HEK293 (cell line): Measurements from ENCODE around the gene TRAPPC2.

Experiments
- CTCF ChIA-PET: fragments of 350-600 bp; formaldehyde crosslinking; extraction: SDS; loops from one replicate; lab custom pipeline; 2021; ENCODE audit warnings: antibody characterized with exemption; lab: Yijun Ruan, JAX
- POLR2A ChIA-PET: fragments of 300-600 bp; formaldehyde crosslinking; extraction: SDS; loops from one replicate; lab custom pipeline; 2020; ENCODE audit warnings: antibody characterized with exemption, inconsistent platforms; lab: Yijun Ruan, JAX
- H3K27ac ChIP-seq: fragments of 200-500 bp; sonication (Bioruptor generic); 2 replicates; pipeline ENCODE4 v1.5.1; 2014; ENCODE audit warnings: low read depth, low read length, control low read depth, inconsistent platforms; ENCODE audit errors: extremely low read depth
- H3K36me3 ChIP-seq, 2 experiments: fragments of 200-500 bp in 1 of 2; sonication (Bioruptor generic) in 1 of 2; 1 replicate in 1 of 2; 2 replicates in 1 of 2; pipeline ENCODE4 v1.5.1; 2014 to 2017; ENCODE audit warnings: inconsistent platforms in 2 of 2, low read length in 2 of 2; ENCODE audit not compliant: control insufficient read depth in 2 of 2, insufficient read depth in 1 of 2
- H3K4me1 ChIP-seq: fragments of 200-500 bp; sonication (Bioruptor generic); 2 replicates; pipeline ENCODE4 v1.5.1; 2014; ENCODE audit warnings: mild to moderate bottlenecking, low read length, inconsistent platforms; ENCODE audit not compliant: control insufficient read depth, insufficient read depth
- H3K4me3 ChIP-seq: 2 replicates; pipeline ENCODE4 v1.5.1; 2011; ENCODE audit warnings: low read depth, mild to moderate bottlenecking, control low read depth, low read length, moderate library complexity
- H3K9me3 ChIP-seq: fragments of 200-500 bp; sonication (Bioruptor generic); 2 replicates; pipeline ENCODE4 v1.5.1; 2014; ENCODE audit warnings: low read depth, low read length, inconsistent platforms; ENCODE audit not compliant: control insufficient read depth, insufficient read depth
- GLIS1 ChIP-seq: fragments of 450-650 bp; formaldehyde crosslinking; IDR thresholded peaks from 2 replicates; pipeline ENCODE4 v1.5.1; 2016; ENCODE audit warnings: missing biosample characterization, missing genetic modification characterization
- HOXD13 ChIP-seq: sonication (generic); formaldehyde crosslinking; IDR thresholded peaks from 2 replicates; pipeline ENCODE4 v1.8.0; 2022; ENCODE audit warnings: missing genetic modification reagents, borderline replicate concordance
- KLF8 ChIP-seq: fragments of 450-650 bp; formaldehyde crosslinking; IDR thresholded peaks from 2 replicates; pipeline ENCODE4 v1.5.1; 2016; ENCODE audit warnings: missing biosample characterization, missing genetic modification characterization
- SP3 ChIP-seq: fragments of 450-650 bp; formaldehyde crosslinking; IDR thresholded peaks from 2 replicates; pipeline ENCODE4 v1.5.1; 2016; ENCODE audit warnings: missing biosample characterization, missing genetic modification characterization
- ZFP37 ChIP-seq: fragments of 450-650 bp; formaldehyde crosslinking; IDR thresholded peaks from 2 replicates; pipeline ENCODE4 v1.5.1; 2016; ENCODE audit warnings: missing biosample characterization, missing genetic modification characterization
- ZNF112 ChIP-seq: fragments of 450-650 bp; formaldehyde crosslinking; IDR thresholded peaks from 2 replicates; pipeline ENCODE4 v1.5.0; 2017; ENCODE audit warnings: missing biosample characterization, missing genetic modification characterization
- ZNF184 ChIP-seq: fragments of 450-650 bp; IDR thresholded peaks from 2 replicates; pipeline ENCODE4 v1.5.1; 2018; ENCODE audit warnings: missing biosample characterization, mild to moderate bottlenecking, missing genetic modification characterization
- ZNF335 ChIP-seq: fragments of 450-650 bp; formaldehyde crosslinking; conservative IDR thresholded peaks from 2 replicates; pipeline ENCODE4 v1.5.1; 2016; ENCODE audit warnings: missing biosample characterization, missing genetic modification characterization
- ZNF404 ChIP-seq: fragments of 450-650 bp; formaldehyde crosslinking; IDR thresholded peaks from 2 replicates; pipeline ENCODE4 v1.5.1; 2017; ENCODE audit warnings: missing biosample characterization, missing genetic modification characterization
- ZNF549 ChIP-seq: fragments of 450-650 bp; IDR thresholded peaks from 2 replicates; pipeline ENCODE4 v1.5.1; 2018; ENCODE audit warnings: missing biosample characterization, missing genetic modification characterization, mild to moderate bottlenecking, inconsistent platforms, moderate library complexity
- ZNF555 ChIP-seq: fragments of 450-650 bp; formaldehyde crosslinking; conservative IDR thresholded peaks from 2 replicates; pipeline ENCODE4 v1.5.1; 2017; ENCODE audit warnings: missing biosample characterization, mild to moderate bottlenecking, missing genetic modification characterization, inconsistent platforms
- ZNF558 ChIP-seq: fragments of 450-650 bp; formaldehyde crosslinking; IDR thresholded peaks from 2 replicates; pipeline ENCODE4 v1.5.1; 2016; ENCODE audit warnings: missing biosample characterization, missing genetic modification characterization
- ZNF560 ChIP-seq: fragments of 450-650 bp; formaldehyde crosslinking; IDR thresholded peaks from 2 replicates; pipeline ENCODE4 v1.5.1; 2017; ENCODE audit warnings: missing biosample characterization, missing genetic modification characterization, borderline replicate concordance
- ZNF571 ChIP-seq: fragments of 450-650 bp; formaldehyde crosslinking; IDR thresholded peaks from 2 replicates; pipeline ENCODE4 v1.5.0; 2017; ENCODE audit warnings: missing biosample characterization, missing genetic modification characterization
- ZNF707 ChIP-seq: fragments of 450-650 bp; formaldehyde crosslinking; IDR thresholded peaks from 2 replicates; pipeline ENCODE4 v1.5.1; 2016; ENCODE audit warnings: missing biosample characterization, missing genetic modification characterization
- ZNF792 ChIP-seq: fragments of 450-650 bp; formaldehyde crosslinking; IDR thresholded peaks from 2 replicates; pipeline ENCODE4 v1.5.1; 2016; ENCODE audit warnings: missing biosample characterization, missing genetic modification characterization
- ZSCAN16 ChIP-seq: fragments of 450-650 bp; formaldehyde crosslinking; IDR thresholded peaks from 2 replicates; pipeline ENCODE4 v1.5.1; 2016; ENCODE audit warnings: missing biosample characterization, missing genetic modification characterization
- TF ChIP-seq, protein P1 (sequence below): fragments of 450-650 bp; formaldehyde crosslinking; conservative IDR thresholded peaks from 2 replicates; pipeline ENCODE4 v1.5.1; 2016; ENCODE audit warnings: low read depth, missing biosample characterization, missing genetic modification characterization
- TF ChIP-seq, protein P2 (sequence below): fragments of 450-650 bp; formaldehyde crosslinking; IDR thresholded peaks from 2 replicates; pipeline ENCODE4 v1.5.1; 2016; ENCODE audit warnings: missing biosample characterization, missing genetic modification characterization, borderline replicate concordance
- TF ChIP-seq, protein P3 (sequence below): fragments of 450-650 bp; formaldehyde crosslinking; IDR thresholded peaks from 2 replicates; pipeline ENCODE4 v1.5.1; 2017; ENCODE audit warnings: missing biosample characterization, missing genetic modification characterization
- TF ChIP-seq, protein P4 (sequence below): sonication (generic); formaldehyde crosslinking; IDR thresholded peaks from 2 replicates; pipeline ENCODE4 v1.8.1; 2022; ENCODE audit warnings: mild to moderate bottlenecking, moderate library complexity, missing genetic modification reagents

The TRAPPC2 gene

DNA sequence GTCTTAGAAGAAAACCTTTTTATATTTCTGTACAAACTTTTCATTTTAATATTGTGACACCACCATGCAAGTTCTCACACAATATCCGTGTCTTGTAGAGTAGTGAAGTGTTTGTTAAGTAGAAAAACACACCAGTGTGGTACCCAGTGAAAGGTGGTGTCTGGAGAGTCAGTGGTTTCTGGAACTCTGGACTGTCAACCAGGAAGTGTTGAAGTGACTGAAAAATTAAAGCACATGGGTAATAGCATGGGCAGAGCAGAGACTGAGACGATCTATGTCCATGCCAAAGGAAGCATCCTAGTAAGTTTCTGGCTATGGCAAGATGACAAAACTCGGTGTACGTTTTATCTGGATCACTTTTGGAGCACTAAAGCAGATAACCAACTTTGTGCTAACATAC, 23.3 kb downstream of the TRAPPC2 start (continued):
- TF ChIP-seq, protein P1, sequence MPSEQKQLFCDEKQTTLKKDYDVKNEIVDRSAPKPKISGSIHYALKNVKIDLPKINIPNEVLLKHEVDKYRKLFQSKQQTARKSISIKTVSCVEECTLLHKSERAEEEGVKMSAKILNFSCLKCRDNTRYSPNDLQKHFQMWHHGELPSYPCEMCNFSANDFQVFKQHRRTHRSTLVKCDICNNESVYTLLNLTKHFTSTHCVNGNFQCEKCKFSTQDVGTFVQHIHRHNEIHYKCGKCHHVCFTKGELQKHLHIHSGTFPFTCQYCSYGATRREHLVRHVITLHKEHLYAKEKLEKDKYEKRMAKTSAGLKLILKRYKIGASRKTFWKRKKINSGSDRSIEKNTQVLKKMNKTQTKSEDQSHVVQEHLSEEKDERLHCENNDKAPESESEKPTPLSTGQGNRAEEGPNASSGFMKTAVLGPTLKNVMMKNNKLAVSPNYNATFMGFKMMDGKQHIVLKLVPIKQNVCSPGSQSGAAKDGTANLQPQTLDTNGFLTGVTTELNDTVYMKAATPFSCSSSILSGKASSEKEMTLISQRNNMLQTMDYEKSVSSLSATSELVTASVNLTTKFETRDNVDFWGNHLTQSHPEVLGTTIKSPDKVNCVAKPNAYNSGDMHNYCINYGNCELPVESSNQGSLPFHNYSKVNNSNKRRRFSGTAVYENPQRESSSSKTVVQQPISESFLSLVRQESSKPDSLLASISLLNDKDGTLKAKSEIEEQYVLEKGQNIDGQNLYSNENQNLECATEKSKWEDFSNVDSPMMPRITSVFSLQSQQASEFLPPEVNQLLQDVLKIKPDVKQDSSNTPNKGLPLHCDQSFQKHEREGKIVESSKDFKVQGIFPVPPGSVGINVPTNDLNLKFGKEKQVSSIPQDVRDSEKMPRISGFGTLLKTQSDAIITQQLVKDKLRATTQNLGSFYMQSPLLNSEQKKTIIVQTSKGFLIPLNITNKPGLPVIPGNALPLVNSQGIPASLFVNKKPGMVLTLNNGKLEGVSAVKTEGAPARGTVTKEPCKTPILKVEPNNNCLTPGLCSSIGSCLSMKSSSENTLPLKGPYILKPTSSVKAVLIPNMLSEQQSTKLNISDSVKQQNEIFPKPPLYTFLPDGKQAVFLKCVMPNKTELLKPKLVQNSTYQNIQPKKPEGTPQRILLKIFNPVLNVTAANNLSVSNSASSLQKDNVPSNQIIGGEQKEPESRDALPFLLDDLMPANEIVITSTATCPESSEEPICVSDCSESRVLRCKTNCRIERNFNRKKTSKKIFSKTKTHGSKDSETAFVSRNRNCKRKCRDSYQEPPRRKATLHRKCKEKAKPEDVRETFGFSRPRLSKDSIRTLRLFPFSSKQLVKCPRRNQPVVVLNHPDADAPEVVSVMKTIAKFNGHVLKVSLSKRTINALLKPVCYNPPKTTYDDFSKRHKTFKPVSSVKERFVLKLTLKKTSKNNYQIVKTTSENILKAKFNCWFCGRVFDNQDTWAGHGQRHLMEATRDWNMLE (tag by site-specific recombination) = no peak

DNA sequence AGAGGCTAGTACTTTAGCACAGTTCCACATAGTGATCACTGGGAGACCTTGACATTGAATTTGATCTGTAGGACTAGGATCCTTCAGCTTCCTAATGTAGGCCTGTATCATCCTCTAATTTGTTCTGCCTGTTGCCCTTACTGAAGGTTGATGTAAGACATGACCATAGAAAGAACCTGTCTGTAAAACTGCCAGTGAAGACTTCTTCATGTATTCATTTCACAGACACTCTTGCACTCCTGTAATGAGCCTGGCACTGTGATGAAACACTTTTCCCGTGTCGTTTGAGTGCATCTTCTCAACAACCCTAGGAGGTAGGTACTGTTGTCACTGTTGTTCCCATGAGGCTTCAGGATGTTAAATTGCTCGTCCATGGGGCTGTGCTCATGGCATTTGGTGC, 30.8 kb downstream of the TRAPPC2 start:
- CTCF ChIA-PET = interaction anchor here (1.7 kb wide), 1 partner anchor 47 kb away, joined by 4 read pairs; no protein-coding TSS in a partner anchor
- Histone ChIP-seq H3K36me3 (peaks cover 39 to 48% of the 10 kb centered on the region in 2 experiments), H3K9me3 (no peaks in the 10 kb centered on the region), H3K27ac (no peak overlapping the region), H3K4me3 (no peak overlapping the region), H3K4me1 (0 out of 2 replicates have a peak, but pooled peaks cover 2% of the 10 kb centered on the region)
- POLR2A ChIA-PET = no interaction called here
- TF ChIP-seq SP3 (tag by site-specific recombination) = no peak
- TF ChIP-seq ZNF560 (tag by site-specific recombination) = no peak
- no peak for TF ChIP-seq ZFP37
- no peak for TF ChIP-seq ZNF571 (tag by site-specific recombination)
- no peak for TF ChIP-seq ZNF112 (tag by site-specific recombination)
- TF ChIP-seq, protein P2, sequence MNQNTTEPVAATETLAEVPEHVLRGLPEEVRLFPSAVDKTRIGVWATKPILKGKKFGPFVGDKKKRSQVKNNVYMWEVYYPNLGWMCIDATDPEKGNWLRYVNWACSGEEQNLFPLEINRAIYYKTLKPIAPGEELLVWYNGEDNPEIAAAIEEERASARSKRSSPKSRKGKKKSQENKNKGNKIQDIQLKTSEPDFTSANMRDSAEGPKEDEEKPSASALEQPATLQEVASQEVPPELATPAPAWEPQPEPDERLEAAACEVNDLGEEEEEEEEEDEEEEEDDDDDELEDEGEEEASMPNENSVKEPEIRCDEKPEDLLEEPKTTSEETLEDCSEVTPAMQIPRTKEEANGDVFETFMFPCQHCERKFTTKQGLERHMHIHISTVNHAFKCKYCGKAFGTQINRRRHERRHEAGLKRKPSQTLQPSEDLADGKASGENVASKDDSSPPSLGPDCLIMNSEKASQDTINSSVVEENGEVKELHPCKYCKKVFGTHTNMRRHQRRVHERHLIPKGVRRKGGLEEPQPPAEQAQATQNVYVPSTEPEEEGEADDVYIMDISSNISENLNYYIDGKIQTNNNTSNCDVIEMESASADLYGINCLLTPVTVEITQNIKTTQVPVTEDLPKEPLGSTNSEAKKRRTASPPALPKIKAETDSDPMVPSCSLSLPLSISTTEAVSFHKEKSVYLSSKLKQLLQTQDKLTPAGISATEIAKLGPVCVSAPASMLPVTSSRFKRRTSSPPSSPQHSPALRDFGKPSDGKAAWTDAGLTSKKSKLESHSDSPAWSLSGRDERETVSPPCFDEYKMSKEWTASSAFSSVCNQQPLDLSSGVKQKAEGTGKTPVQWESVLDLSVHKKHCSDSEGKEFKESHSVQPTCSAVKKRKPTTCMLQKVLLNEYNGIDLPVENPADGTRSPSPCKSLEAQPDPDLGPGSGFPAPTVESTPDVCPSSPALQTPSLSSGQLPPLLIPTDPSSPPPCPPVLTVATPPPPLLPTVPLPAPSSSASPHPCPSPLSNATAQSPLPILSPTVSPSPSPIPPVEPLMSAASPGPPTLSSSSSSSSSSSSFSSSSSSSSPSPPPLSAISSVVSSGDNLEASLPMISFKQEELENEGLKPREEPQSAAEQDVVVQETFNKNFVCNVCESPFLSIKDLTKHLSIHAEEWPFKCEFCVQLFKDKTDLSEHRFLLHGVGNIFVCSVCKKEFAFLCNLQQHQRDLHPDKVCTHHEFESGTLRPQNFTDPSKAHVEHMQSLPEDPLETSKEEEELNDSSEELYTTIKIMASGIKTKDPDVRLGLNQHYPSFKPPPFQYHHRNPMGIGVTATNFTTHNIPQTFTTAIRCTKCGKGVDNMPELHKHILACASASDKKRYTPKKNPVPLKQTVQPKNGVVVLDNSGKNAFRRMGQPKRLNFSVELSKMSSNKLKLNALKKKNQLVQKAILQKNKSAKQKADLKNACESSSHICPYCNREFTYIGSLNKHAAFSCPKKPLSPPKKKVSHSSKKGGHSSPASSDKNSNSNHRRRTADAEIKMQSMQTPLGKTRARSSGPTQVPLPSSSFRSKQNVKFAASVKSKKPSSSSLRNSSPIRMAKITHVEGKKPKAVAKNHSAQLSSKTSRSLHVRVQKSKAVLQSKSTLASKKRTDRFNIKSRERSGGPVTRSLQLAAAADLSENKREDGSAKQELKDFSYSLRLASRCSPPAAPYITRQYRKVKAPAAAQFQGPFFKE (tag by site-specific recombination) = no peak
- no peak for TF ChIP-seq ZSCAN16 (tag by site-specific recombination)
- TF ChIP-seq, protein P3, sequence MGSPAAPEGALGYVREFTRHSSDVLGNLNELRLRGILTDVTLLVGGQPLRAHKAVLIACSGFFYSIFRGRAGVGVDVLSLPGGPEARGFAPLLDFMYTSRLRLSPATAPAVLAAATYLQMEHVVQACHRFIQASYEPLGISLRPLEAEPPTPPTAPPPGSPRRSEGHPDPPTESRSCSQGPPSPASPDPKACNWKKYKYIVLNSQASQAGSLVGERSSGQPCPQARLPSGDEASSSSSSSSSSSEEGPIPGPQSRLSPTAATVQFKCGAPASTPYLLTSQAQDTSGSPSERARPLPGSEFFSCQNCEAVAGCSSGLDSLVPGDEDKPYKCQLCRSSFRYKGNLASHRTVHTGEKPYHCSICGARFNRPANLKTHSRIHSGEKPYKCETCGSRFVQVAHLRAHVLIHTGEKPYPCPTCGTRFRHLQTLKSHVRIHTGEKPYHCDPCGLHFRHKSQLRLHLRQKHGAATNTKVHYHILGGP = no peak
- TF ChIP-seq ZNF558 (tag by site-specific recombination) = no peak
- TF ChIP-seq ZNF707 = no peak
- no peak for TF ChIP-seq ZNF335 (tag by site-specific recombination)
- TF ChIP-seq, protein P4, sequence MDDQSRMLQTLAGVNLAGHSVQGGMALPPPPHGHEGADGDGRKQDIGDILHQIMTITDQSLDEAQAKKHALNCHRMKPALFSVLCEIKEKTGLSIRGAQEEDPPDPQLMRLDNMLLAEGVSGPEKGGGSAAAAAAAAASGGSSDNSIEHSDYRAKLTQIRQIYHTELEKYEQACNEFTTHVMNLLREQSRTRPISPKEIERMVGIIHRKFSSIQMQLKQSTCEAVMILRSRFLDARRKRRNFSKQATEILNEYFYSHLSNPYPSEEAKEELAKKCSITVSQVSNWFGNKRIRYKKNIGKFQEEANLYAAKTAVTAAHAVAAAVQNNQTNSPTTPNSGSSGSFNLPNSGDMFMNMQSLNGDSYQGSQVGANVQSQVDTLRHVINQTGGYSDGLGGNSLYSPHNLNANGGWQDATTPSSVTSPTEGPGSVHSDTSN = no peak
- TF ChIP-seq KLF8 (tag by site-specific recombination) = no peak
- TF ChIP-seq ZNF184 (tag by site-specific recombination) = no peak
- no peak for TF ChIP-seq ZNF555
- no peak for TF ChIP-seq ZNF792 (tag by site-specific recombination)
- TF ChIP-seq ZNF549 (tag by site-specific recombination) = no peak
- no peak for TF ChIP-seq HOXD13
- no peak for TF ChIP-seq GLIS1 (tag by site-specific recombination)
- TF ChIP-seq ZNF404 = no peak
